GM18505 (cell line): ENCODE measurements around the gene GPR39.

Experiments used
- ATAC-seq: cut with Tn5 transposase; IDR thresholded peaks from one replicate; pipeline ENCODE4 v1.9.1; 2021; ENCODE audit not compliant: unreplicated experiment
- POLR2A ChIP-seq: IDR thresholded peaks from 4 replicates; pipeline ENCODE4 v1.6.1; 2011; ENCODE audit warnings: borderline replicate concordance; ENCODE audit not compliant: insufficient read depth, insufficient read length; ENCODE audit errors: extremely low read depth

Gene GPR39

GRCh38 chr2:132646540-132647108 is 230.0 kb downstream of the GPR39 start:
- ATAC-seq = no peak
- no peak for TF ChIP-seq POLR2A

- no peak for ATAC-seq
- no peak for TF ChIP-seq POLR2A
Observed at GRCh38 chr2:132651115-132652045, 234.8 kb downstream of the GPR39 start.

- no peak for TF ChIP-seq POLR2A
Observed at GRCh38 chr2:132652474-132652873, 235.9 kb downstream of the GPR39 start.

GRCh38 chr2:132654335-132654734 is 237.7 kb downstream of the GPR39 start:
- no peak for TF ChIP-seq POLR2A
- ATAC-seq = no peak

More at GRCh38 chr2:132652474-132652873, 235.9 kb downstream of the GPR39 start:
- no peak for ATAC-seq

- ATAC-seq = no peak
- no peak for TF ChIP-seq POLR2A
Observed at GRCh38 chr2:132654968-132655367, 238.4 kb downstream of the GPR39 start.

GRCh38 chr2:132656266-132656975 is 239.8 kb downstream of the GPR39 start:
- no peak for ATAC-seq
- no peak for TF ChIP-seq POLR2A

- ATAC-seq = no peak
- no peak for TF ChIP-seq POLR2A
Observed at GRCh38 chr2:132659331-132659730, 242.7 kb downstream of the GPR39 start.

GRCh38 chr2:132662732-132663131 is 246.1 kb downstream of the GPR39 start:
- no peak for ATAC-seq
- TF ChIP-seq POLR2A = no peak

- ATAC-seq = no peak
- no peak for TF ChIP-seq POLR2A
Observed at GRCh38 chr2:132664096-132664495, 247.5 kb downstream of the GPR39 start.

- no peak for TF ChIP-seq POLR2A
- ATAC-seq = no peak
Observed at GRCh38 chr2:132665401-132666140, 249.0 kb downstream of the GPR39 start.

- TF ChIP-seq POLR2A = no peak
- ATAC-seq = no peak
Observed at GRCh38 chr2:132667706-132668105, 251.1 kb downstream of the GPR39 start.

GRCh38 chr2:132668189-132668823 is 251.7 kb downstream of the GPR39 start:
- no peak for TF ChIP-seq POLR2A
- ATAC-seq = no peak
